ENCODE data around the gene SUN2. TPM values are rescaled to one million over a fixed set of nuclear protein-coding genes. Genes with fewer than 3 reads are reported as not detected.

Gene SUN2
- total and polyA plus RNA-seq, 2 of the 13 experiments (the other 11 are each of a cell fraction or from before 2014, with no cell fraction given), result 45.6 to 56.6 TPM

DNA sequence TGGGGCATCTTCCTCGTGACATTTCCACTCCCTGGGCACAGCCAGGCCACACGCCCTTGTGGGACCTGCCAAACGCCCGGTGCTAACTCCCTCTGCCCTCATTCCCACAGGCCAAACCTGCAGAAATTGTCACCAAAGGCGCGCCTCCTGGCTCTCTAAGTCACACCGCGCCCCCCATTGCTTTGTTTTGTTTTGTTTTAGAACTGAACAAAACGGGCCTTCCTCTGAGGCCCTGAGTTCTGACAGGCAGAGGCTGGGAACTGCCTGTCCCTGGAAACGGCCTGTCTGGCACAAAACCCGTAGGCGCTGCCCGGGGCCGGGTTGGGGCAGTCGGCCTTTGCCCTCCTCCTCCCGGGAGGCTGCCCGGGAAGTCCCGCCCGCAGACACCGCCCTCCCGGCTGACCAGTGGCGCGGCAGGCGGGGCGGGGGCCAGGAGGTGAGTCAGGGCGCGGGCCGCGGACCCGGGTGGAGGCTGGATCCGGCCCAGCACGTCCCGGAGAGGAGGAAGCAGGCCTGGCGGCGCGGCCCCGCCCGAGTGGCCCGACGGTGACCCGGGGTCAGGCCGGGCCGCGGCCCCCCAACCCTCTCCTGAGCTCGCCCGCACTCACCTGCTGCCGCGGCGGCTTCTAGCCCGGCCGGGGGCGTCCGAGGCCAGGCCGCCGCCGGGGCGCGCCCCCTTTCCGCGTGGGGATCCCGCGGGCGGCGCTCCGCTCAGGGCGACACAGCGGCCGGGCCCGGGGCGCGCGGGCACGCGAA is 465 bp downstream of the SUN2 start (continued):
- TF ChIP-seq, protein P1, sequence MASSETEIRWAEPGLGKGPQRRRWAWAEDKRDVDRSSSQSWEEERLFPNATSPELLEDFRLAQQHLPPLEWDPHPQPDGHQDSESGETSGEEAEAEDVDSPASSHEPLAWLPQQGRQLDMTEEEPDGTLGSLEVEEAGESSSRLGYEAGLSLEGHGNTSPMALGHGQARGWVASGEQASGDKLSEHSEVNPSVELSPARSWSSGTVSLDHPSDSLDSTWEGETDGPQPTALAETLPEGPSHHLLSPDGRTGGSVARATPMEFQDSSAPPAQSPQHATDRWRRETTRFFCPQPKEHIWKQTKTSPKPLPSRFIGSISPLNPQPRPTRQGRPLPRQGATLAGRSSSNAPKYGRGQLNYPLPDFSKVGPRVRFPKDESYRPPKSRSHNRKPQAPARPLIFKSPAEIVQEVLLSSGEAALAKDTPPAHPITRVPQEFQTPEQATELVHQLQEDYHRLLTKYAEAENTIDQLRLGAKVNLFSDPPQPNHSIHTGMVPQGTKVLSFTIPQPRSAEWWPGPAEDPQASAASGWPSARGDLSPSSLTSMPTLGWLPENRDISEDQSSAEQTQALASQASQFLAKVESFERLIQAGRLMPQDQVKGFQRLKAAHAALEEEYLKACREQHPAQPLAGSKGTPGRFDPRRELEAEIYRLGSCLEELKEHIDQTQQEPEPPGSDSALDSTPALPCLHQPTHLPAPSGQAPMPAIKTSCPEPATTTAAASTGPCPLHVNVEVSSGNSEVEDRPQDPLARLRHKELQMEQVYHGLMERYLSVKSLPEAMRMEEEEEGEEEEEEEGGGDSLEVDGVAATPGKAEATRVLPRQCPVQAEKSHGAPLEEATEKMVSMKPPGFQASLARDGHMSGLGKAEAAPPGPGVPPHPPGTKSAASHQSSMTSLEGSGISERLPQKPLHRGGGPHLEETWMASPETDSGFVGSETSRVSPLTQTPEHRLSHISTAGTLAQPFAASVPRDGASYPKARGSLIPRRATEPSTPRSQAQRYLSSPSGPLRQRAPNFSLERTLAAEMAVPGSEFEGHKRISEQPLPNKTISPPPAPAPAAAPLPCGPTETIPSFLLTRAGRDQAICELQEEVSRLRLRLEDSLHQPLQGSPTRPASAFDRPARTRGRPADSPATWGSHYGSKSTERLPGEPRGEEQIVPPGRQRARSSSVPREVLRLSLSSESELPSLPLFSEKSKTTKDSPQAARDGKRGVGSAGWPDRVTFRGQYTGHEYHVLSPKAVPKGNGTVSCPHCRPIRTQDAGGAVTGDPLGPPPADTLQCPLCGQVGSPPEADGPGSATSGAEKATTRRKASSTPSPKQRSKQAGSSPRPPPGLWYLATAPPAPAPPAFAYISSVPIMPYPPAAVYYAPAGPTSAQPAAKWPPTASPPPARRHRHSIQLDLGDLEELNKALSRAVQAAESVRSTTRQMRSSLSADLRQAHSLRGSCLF (CRISPR knock-in tag; IDR thresholded peaks at IDR 0.05; ENCODE audit: borderline replicate concordance), result no peak
- TF ChIP-seq ZNF569 (CRISPR knock-in tag; IDR thresholded peaks at IDR 0.05; ENCODE audit: borderline replicate concordance) (no peak), ZNF367 (CRISPR knock-in tag; IDR thresholded peaks at IDR 0.05; ENCODE audit: borderline replicate concordance) (no peak; the same call in 1 of the 2 replicates), GATAD2A (CRISPR knock-in tag; IDR thresholded peaks at IDR 0.05) (peak; percentile 64), PRMT3 (CRISPR knock-in tag; IDR thresholded peaks at IDR 0.05; ENCODE audit: borderline replicate concordance, low read depth) (no peak), ZNF530 (CRISPR knock-in tag; IDR thresholded peaks at IDR 0.05; ENCODE audit: low read depth) (no peak), CBFB (CRISPR knock-in tag; IDR thresholded peaks at IDR 0.05) (no peak), NFE2 (CRISPR knock-in tag; IDR thresholded peaks at IDR 0.05) (no peak), TARDBP (CRISPR knock-in tag; IDR thresholded peaks at IDR 0.05) (peak; percentile 84), ZNF354B (CRISPR knock-in tag; IDR thresholded peaks at IDR 0.05) (0 out of 2 replicates have a peak, but pooled peaks have one; percentile 45), SIX4 (CRISPR knock-in tag; IDR thresholded peaks at IDR 0.05) (no peak; the same call in 1 of the 2 replicates), ZNF337 (CRISPR knock-in tag; IDR thresholded peaks at IDR 0.05; ENCODE audit: borderline replicate concordance, low read depth) (peak; percentile 50; the same call in 1 of the 2 replicates)
- TF ChIP-seq, protein P2, sequence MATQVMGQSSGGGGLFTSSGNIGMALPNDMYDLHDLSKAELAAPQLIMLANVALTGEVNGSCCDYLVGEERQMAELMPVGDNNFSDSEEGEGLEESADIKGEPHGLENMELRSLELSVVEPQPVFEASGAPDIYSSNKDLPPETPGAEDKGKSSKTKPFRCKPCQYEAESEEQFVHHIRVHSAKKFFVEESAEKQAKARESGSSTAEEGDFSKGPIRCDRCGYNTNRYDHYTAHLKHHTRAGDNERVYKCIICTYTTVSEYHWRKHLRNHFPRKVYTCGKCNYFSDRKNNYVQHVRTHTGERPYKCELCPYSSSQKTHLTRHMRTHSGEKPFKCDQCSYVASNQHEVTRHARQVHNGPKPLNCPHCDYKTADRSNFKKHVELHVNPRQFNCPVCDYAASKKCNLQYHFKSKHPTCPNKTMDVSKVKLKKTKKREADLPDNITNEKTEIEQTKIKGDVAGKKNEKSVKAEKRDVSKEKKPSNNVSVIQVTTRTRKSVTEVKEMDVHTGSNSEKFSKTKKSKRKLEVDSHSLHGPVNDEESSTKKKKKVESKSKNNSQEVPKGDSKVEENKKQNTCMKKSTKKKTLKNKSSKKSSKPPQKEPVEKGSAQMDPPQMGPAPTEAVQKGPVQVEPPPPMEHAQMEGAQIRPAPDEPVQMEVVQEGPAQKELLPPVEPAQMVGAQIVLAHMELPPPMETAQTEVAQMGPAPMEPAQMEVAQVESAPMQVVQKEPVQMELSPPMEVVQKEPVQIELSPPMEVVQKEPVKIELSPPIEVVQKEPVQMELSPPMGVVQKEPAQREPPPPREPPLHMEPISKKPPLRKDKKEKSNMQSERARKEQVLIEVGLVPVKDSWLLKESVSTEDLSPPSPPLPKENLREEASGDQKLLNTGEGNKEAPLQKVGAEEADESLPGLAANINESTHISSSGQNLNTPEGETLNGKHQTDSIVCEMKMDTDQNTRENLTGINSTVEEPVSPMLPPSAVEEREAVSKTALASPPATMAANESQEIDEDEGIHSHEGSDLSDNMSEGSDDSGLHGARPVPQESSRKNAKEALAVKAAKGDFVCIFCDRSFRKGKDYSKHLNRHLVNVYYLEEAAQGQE (IDR thresholded peaks at IDR 0.05; ENCODE audit: borderline replicate concordance in 1 of 2, low read depth in 1 of 2, low read length in 2 of 2), result no peak
- TF ChIP-seq, protein P3, sequence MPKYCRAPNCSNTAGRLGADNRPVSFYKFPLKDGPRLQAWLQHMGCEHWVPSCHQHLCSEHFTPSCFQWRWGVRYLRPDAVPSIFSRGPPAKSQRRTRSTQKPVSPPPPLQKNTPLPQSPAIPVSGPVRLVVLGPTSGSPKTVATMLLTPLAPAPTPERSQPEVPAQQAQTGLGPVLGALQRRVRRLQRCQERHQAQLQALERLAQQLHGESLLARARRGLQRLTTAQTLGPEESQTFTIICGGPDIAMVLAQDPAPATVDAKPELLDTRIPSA (CRISPR knock-in tag; IDR thresholded peaks at IDR 0.05; ENCODE audit: borderline replicate concordance), result no peak
- TF ChIP-seq, protein P4, sequence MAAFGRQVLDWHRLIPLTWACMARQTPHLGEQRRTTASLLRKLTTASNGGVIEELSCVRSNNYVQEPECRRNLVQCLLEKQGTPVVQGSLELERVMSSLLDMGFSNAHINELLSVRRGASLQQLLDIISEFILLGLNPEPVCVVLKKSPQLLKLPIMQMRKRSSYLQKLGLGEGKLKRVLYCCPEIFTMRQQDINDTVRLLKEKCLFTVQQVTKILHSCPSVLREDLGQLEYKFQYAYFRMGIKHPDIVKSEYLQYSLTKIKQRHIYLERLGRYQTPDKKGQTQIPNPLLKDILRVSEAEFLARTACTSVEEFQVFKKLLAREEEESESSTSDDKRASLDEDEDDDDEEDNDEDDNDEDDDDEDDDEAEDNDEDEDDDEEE (CRISPR knock-in tag; IDR thresholded peaks at IDR 0.05), result no peak
- TF ChIP-seq, protein P5, sequence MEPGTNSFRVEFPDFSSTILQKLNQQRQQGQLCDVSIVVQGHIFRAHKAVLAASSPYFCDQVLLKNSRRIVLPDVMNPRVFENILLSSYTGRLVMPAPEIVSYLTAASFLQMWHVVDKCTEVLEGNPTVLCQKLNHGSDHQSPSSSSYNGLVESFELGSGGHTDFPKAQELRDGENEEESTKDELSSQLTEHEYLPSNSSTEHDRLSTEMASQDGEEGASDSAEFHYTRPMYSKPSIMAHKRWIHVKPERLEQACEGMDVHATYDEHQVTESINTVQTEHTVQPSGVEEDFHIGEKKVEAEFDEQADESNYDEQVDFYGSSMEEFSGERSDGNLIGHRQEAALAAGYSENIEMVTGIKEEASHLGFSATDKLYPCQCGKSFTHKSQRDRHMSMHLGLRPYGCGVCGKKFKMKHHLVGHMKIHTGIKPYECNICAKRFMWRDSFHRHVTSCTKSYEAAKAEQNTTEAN (CRISPR knock-in tag; conservative IDR thresholded peaks at IDR 0.05), result no peak; the same call in 1 of the 2 replicates

All from HepG2 (cell line).